NB4 (cell line): Measurements from ENCODE around the gene GRIN2A.

ENCODE experiments used
- MYC ChIP-seq: IDR thresholded peaks from 2 replicates; pipeline ENCODE4 v1.6.1; 2011; ENCODE audit warnings: low read depth, low read length
- POLR2A ChIP-seq: IDR thresholded peaks from 2 replicates; pipeline ENCODE4 v1.6.1; 2011; ENCODE audit warnings: mild to moderate bottlenecking; ENCODE audit not compliant: insufficient read length; ENCODE audit errors: extremely low read depth
- TF ChIP-seq, protein P1 (sequence below): IDR thresholded peaks from one replicate; pipeline ENCODE4 v1.5.1; 2012; ENCODE audit warnings: low read depth, low read length
- TF ChIP-seq, protein P2 (sequence below): IDR thresholded peaks from 2 replicates; pipeline ENCODE4 v1.6.1; 2011; ENCODE audit warnings: low read depth, low read length

DNA sequence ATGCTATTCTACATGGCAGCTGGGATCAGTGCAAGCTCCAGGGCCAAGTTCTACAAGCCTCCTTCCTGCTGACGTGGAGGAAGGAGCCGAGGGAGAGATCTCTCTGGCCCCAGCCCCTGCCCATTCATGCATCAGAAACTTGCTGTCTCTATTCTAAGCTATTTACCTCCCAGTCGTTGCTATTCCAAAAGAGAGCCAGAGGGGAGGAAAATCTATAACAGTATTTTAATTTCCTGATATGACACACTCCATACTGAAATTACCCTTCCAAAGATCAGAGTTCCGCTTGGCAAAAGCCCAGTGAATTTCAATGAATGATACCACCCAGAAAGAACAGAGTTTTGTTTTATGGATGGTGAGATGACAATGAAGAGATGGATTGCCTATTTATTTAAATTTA is 133.4 kb downstream of the GRIN2A start:
- TF ChIP-seq, protein P1, sequence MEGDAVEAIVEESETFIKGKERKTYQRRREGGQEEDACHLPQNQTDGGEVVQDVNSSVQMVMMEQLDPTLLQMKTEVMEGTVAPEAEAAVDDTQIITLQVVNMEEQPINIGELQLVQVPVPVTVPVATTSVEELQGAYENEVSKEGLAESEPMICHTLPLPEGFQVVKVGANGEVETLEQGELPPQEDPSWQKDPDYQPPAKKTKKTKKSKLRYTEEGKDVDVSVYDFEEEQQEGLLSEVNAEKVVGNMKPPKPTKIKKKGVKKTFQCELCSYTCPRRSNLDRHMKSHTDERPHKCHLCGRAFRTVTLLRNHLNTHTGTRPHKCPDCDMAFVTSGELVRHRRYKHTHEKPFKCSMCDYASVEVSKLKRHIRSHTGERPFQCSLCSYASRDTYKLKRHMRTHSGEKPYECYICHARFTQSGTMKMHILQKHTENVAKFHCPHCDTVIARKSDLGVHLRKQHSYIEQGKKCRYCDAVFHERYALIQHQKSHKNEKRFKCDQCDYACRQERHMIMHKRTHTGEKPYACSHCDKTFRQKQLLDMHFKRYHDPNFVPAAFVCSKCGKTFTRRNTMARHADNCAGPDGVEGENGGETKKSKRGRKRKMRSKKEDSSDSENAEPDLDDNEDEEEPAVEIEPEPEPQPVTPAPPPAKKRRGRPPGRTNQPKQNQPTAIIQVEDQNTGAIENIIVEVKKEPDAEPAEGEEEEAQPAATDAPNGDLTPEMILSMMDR, result no peak
- no peak for TF ChIP-seq POLR2A
- no peak for TF ChIP-seq MYC
- TF ChIP-seq, protein P2, sequence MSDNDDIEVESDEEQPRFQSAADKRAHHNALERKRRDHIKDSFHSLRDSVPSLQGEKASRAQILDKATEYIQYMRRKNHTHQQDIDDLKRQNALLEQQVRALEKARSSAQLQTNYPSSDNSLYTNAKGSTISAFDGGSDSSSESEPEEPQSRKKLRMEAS, result no peak
